Myocyte (in vitro differentiated cells): Measurements from ENCODE around the gene CCDC78. TPM values are rescaled to one million over a fixed set of nuclear protein-coding genes. Genes with fewer than 3 reads are reported as not detected.

ENCODE experiments used
- DNase-seq: peaks from one replicate; pipeline ENCODE4 v3.0.0-alpha.2; 2012; ENCODE audit warnings: low read depth
- total RNA-seq: library from RNA; depleted of rRNA; stranded (reverse); fragments of >200 nt; gene quantifications from 2 replicates; pipeline ENCODE4 v1.2.3, GENCODE V29; 2014

The CCDC78 gene
- total RNA-seq, 1 donor from 2014 or later = 6.0 TPM

- no peak for DNase-seq
These were observed 1.2 kb downstream of the CCDC78 start for GRCh38 chr16:725041-725376.

GRCh38 chr16:724188-725040, 1.8 kb downstream of the CCDC78 start:
- peak; percentile 69 for DNase-seq

GRCh38 chr16:723695-724094, 2.5 kb downstream of the CCDC78 start:
- DNase-seq = no peak

- DNase-seq = no peak
These were observed 3.2 kb downstream of the CCDC78 start for GRCh38 chr16:722835-723633.

GRCh38 chr16:721765-722540, 4.3 kb downstream of the CCDC78 start:
- DNase-seq = no peak

- peak; percentile 79 for DNase-seq
These were observed 5.1 kb downstream of the CCDC78 start, which contains the start of gene ANTKMT for GRCh38 chr16:720990-721764. ANTKMT (plus strand) TSS chr16:721146; CDS start chr16:721275, 129 bp downstream.

- DNase-seq = peak; percentile 87
These were observed 5.7 kb downstream of the CCDC78 start for GRCh38 chr16:720447-720989.

GRCh38 chr16:719815-720446, 6.3 kb downstream of the CCDC78 start:
- peak; percentile 40 for DNase-seq

GRCh38 chr16:718922-719321, 7.3 kb downstream of the CCDC78 start:
- no peak for DNase-seq

- no peak for DNase-seq
These were observed 7.9 kb downstream of the CCDC78 start for GRCh38 chr16:718389-718788.

GRCh38 chr16:717450-718245, 8.6 kb downstream of the CCDC78 start:
- no peak for DNase-seq

GRCh38 chr16:716768-717325, 9.4 kb downstream of the CCDC78 start:
- DNase-seq = no peak

- no peak for DNase-seq
These were observed 10.1 kb downstream of the CCDC78 start for GRCh38 chr16:716200-716568.

GRCh38 chr16:715477-716199, 10.6 kb downstream of the CCDC78 start:
- peak; percentile 45 for DNase-seq

- DNase-seq = peak; percentile 86
These were observed 11.4 kb downstream of the CCDC78 start, which contains the start of gene METRN for GRCh38 chr16:714558-715476. METRN (plus strand) TSS chr16:715118; CDS start chr16:715290, 172 bp downstream.

GRCh38 chr16:714079-714478, 12.2 kb downstream of the CCDC78 start:
- no peak for DNase-seq

- peak; percentile 93 for DNase-seq
These were observed 13.4 kb downstream of the CCDC78 start for GRCh38 chr16:712740-713250.
